Peyer's patch (tissue), 4 donors: ENCODE measurements around the gene ARHGEF3.

ENCODE experiments used
- POLR2A ChIP-seq, 2 donors: fragments of 450-650 bp; IDR thresholded peaks; one replicate each; pipeline ENCODE4 v1.5.1; 2017; ENCODE audit warnings: antibody characterized with exemption in 2 of 2, mild to moderate bottlenecking in 2 of 2, moderate library complexity in 2 of 2
- TF ChIP-seq, protein P1 (sequence below), 6 experiments: fragments of 450-650 bp in 4 of 6; fragments of 200-600 bp in 2 of 6; sonication (generic) in 1 of 6; IDR thresholded peaks; one replicate each; pipeline ENCODE4 v1.5.1; 2017 to 2019; ENCODE audit warnings: antibody characterized with exemption in 6 of 6, mild to moderate bottlenecking in 3 of 6, moderate library complexity in 1 of 6

DNA sequence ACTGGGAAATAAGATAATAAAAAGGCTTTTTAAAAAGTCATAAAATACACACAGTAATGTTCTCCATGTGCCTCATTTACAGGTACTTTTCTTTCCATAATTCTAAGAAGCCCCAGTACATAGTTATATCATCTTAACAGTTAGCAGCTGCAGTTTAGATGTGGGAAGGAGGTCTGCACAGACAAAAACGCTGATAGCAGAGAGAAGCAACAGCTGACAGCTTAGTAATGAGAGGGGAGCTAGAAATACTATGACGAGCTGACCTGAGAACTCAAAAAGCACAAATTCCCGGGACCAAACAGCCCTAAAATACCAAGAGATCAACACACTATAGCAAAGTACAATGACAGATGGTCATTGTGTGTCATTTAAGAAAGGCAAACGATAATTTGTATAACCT lies 36.7 kb upstream of the ARHGEF3 start:
- no peak for TF ChIP-seq POLR2A (IDR thresholded peaks at IDR 0.05)
- TF ChIP-seq, protein P1, sequence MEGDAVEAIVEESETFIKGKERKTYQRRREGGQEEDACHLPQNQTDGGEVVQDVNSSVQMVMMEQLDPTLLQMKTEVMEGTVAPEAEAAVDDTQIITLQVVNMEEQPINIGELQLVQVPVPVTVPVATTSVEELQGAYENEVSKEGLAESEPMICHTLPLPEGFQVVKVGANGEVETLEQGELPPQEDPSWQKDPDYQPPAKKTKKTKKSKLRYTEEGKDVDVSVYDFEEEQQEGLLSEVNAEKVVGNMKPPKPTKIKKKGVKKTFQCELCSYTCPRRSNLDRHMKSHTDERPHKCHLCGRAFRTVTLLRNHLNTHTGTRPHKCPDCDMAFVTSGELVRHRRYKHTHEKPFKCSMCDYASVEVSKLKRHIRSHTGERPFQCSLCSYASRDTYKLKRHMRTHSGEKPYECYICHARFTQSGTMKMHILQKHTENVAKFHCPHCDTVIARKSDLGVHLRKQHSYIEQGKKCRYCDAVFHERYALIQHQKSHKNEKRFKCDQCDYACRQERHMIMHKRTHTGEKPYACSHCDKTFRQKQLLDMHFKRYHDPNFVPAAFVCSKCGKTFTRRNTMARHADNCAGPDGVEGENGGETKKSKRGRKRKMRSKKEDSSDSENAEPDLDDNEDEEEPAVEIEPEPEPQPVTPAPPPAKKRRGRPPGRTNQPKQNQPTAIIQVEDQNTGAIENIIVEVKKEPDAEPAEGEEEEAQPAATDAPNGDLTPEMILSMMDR (IDR thresholded peaks at IDR 0.05), result no peak
